ENCODE measurements around the gene USP13. TPM values are rescaled to one million over a fixed set of nuclear protein-coding genes. Genes with fewer than 3 reads are reported as not detected.
"Not testable (repeated sequence)": the region's sequence is repeated elsewhere in the genome, so short reads cannot be mapped to it uniquely, and the experiment has no call there.

The USP13 gene
- total RNA-seq, 1 experiment from 2014 or later = 10.5 TPM

DNA sequence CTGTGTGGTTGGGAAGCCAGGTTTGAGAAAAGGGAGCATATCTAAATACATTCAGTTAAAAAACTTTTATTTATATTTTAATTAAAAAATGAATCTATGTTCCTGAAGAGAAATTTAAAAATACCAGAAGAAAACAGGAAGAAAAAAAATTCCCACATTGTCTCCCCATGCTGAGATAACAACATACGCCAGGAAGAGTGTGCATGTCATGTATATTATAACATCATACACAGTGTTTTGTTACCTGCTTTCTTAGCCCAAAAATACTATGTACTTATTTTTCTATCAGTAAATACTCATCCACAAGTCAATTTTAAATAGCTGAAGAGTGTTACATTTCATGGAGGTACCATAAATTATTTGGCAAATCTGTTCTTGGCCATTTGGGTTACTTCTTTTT, 18.5 kb downstream of the USP13 start:
- no peak for DNase-seq
- Histone ChIP-seq H3K4me3 (ENCODE audit: insufficient read depth, low read depth, low read length) (no peak overlapping the region), H3K36me3 (replicated peaks; ENCODE audit: control insufficient read depth, insufficient read depth, low read length) (no peaks in the 10 kb centered on the region; the same call in 1 of the 2 replicates)

DNA sequence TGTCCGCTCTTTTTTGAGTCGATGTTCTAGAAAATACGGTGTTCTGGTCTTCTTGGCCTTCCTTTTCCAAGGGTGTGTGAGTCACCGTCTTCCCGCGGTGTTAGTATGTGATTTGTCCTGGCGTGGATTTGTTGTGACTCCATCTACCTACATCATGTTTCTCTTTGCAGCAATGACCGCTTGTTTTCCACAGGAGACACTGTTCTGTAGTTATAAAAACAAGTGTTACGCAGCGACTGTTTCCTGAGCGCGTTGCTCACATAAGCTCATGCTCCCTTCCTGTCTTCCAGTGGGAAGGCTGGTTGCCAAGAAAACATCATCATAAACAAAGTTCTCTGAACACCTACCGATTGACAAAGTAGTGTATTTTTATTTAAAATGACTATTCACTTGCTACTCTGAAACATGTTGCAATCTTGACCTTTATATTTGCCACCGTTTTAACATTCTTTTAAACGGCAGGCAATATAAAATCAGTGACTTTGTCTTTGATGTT, 19.0 kb downstream of the USP13 start:
- no peaks in the 10 kb centered on the region; the same call in 1 of the 2 replicates for H3K36me3 ChIP-seq (replicated peaks; ENCODE audit: control insufficient read depth, insufficient read depth, low read length)
- DNase-seq = no peak
- H3K4me3 ChIP-seq (ENCODE audit: insufficient read depth, low read depth, low read length) = no peak overlapping the region
- no peaks in the 10 kb centered on the region for H3K27me3 ChIP-seq (ENCODE audit: control insufficient read depth, insufficient read depth, low read length)

More for the DNA sequence above, 18.5 kb downstream of the USP13 start:
- no peaks in the 10 kb centered on the region for H3K27me3 ChIP-seq (ENCODE audit: control insufficient read depth, insufficient read depth, low read length)

GRCh38 chr3:179672918-179673317, 20.1 kb downstream of the USP13 start:
- H3K27me3 ChIP-seq (ENCODE audit: control insufficient read depth, insufficient read depth, low read length) = no peaks in the 10 kb centered on the region
- no peak overlapping the region for H3K4me3 ChIP-seq (ENCODE audit: insufficient read depth, low read depth, low read length)
- H3K36me3 ChIP-seq (replicated peaks; ENCODE audit: control insufficient read depth, insufficient read depth, low read length) = no peaks in the 10 kb centered on the region; the same call in 1 of the 2 replicates
- no peak for DNase-seq

- no peak for DNase-seq
- Histone ChIP-seq H3K4me3 (ENCODE audit: insufficient read depth, low read depth, low read length) (no peak overlapping the region), H3K27me3 (ENCODE audit: control insufficient read depth, insufficient read depth, low read length) (no peaks in the 10 kb centered on the region), H3K36me3 (replicated peaks; ENCODE audit: control insufficient read depth, insufficient read depth, low read length) (no peaks in the 10 kb centered on the region; the same call in 1 of the 2 replicates)
Measured at GRCh38 chr3:179673523-179673922, 20.7 kb downstream of the USP13 start.

DNA sequence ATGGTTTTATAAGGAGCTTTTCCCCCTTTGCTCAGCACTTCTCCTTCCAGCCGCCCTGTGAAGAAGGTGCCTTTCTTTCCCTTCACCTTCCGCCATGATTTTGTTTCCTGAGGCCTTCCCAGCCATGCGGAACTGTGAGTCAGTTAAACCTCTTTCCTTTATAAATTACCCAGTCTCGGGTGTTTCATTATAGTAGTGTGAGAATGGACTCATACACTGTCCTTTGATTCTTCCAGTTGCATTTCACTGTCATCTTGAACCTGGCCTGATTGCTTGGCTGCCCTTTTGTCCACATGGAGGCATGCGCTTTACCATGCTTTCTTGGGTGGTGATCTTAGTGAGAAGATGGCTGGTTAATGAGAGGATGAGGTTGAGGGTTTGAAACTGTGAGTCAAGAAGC, 23.2 kb downstream of the USP13 start:
- DNase-seq = no peak
- H3K4me3 ChIP-seq (ENCODE audit: insufficient read depth, low read depth, low read length) = no peak overlapping the region
- no peaks in the 10 kb centered on the region for H3K36me3 ChIP-seq (replicated peaks; ENCODE audit: control insufficient read depth, insufficient read depth, low read length)

GRCh38 chr3:179677884-179678283, 25.0 kb downstream of the USP13 start:
- no peaks in the 10 kb centered on the region for H3K27me3 ChIP-seq (ENCODE audit: control insufficient read depth, insufficient read depth, low read length)
- no peaks in the 10 kb centered on the region for H3K36me3 ChIP-seq (replicated peaks; ENCODE audit: control insufficient read depth, insufficient read depth, low read length)
- DNase-seq = no peak
- no peak overlapping the region for H3K4me3 ChIP-seq (ENCODE audit: insufficient read depth, low read depth, low read length)

More for the DNA sequence above, 23.2 kb downstream of the USP13 start:
- no peaks in the 10 kb centered on the region for H3K27me3 ChIP-seq (ENCODE audit: control insufficient read depth, insufficient read depth, low read length)

DNA sequence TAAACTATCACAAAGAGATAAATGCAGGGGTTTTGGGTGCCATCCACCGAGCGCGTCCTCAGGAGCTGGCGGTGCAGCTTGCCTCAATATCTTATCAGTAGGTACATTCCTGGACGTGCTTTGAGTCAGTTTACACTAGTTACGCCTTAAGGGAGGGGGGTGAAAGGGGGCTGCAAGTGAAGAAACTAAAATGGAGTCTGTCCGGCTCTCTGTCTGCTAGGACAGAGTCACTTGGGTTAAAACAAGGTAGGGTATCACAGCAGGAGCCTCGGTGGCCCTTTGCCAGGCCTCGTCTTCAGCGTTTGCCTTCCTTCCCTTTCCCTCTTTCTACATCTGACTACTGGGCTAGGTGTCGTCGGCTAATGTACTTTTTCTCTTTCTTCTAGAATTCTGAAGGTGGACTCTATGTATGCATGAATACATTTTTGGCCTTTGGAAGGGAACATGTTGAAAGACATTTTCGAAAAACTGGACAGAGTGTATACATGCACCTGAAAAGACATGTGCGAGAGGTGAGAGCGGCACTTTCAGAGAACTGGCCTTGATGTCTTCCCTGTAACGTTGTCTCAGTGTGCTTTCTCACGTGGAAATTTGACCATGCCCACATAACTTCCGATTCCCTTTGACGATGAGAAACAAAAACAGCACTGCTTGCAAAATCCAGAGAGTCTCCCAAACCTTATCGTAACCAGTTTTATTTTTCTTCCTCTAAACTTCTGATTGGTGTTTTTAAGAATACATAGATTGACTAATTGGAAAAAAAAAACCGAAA, 28.8 kb downstream of the USP13 start:
- no peak for DNase-seq
- Histone ChIP-seq H3K4me3 (ENCODE audit: insufficient read depth, low read depth, low read length) (no peak overlapping the region), H3K27me3 (ENCODE audit: control insufficient read depth, insufficient read depth, low read length) (no peaks in the 10 kb centered on the region), H3K36me3 (replicated peaks; ENCODE audit: control insufficient read depth, insufficient read depth, low read length) (no peaks in the 10 kb centered on the region)

DNA sequence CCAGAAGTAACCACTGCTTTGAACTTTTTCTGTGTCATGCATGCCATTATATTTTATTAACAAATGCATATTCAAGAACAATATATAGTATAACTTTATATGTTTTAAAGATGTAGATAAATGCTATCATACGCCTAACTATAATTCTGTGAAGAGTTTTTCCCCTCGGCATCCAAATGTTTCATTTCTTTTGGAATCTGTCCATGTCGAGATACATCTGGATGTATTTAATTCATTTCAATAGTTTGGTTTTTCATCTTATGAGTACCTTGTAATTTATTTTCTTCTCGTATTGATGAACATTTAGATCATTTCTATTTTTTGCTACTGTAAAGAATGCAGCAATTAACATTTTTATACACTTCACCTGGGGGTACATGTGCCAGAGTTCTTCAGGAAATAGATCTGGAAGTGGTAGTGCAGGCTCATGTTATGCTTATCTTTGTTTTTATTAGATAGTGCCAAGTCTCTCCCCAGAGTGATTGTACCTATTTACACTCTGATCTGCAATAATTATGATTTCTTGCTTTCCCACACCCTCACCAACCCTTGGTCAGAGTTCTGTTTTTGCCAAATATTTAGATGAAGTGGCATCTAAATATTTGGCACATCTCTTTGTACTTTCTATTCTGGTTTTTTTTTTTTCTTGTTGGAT, 29.7 kb downstream of the USP13 start:
- Histone ChIP-seq H3K4me3 (ENCODE audit: insufficient read depth, low read depth, low read length) (no peak overlapping the region), H3K36me3 (replicated peaks; ENCODE audit: control insufficient read depth, insufficient read depth, low read length) (peaks cover 1% of the 10 kb centered on the region; the same call in 1 of the 2 replicates), H3K27me3 (ENCODE audit: control insufficient read depth, insufficient read depth, low read length) (no peaks in the 10 kb centered on the region)
- DNase-seq = no peak

- not testable (repeated sequence) for H3K36me3 ChIP-seq (replicated peaks; ENCODE audit: control insufficient read depth, insufficient read depth, low read length); DNase-seq; H3K4me3 ChIP-seq (ENCODE audit: insufficient read depth, low read depth, low read length); H3K27me3 ChIP-seq (ENCODE audit: control insufficient read depth, insufficient read depth, low read length)
Measured at GRCh38 chr3:179683286-179683685, 30.4 kb downstream of the USP13 start.

GRCh38 chr3:179687967-179688535, 35.2 kb downstream of the USP13 start:
- H3K36me3 ChIP-seq (replicated peaks; ENCODE audit: control insufficient read depth, insufficient read depth, low read length) = peaks cover 1% of the 10 kb centered on the region; the same call in 1 of the 2 replicates
- no peak overlapping the region for H3K4me3 ChIP-seq (ENCODE audit: insufficient read depth, low read depth, low read length)
- no peak for DNase-seq
- H3K27me3 ChIP-seq (ENCODE audit: control insufficient read depth, insufficient read depth, low read length) = no peaks in the 10 kb centered on the region

GRCh38 chr3:179688850-179689249, 36.0 kb downstream of the USP13 start:
- Histone ChIP-seq H3K36me3 (replicated peaks; ENCODE audit: control insufficient read depth, insufficient read depth, low read length) (peaks cover 1% of the 10 kb centered on the region; the same call in 1 of the 2 replicates), H3K4me3 (ENCODE audit: insufficient read depth, low read depth, low read length) (no peak overlapping the region), H3K27me3 (ENCODE audit: control insufficient read depth, insufficient read depth, low read length) (no peaks in the 10 kb centered on the region)
- no peak for DNase-seq

DNA sequence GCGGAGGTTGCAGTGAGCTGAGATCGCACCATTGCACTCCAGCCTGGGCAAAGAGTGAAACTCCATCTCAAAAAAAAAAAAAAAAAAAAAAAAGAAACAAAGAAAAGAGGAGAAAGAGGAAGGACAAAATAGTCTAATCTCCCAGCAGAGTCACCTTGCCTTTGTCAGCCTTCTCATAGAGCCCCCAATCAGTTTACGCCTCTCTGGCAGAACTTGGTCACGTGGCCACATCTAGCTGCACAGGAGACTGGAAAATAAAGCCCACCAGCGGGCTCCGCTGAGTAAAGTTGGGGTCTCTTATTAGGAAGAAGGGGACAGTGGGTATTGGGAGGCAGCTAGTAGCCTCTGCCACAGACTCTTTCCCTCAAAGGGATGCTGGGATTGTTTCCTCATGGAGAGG, 41.9 kb downstream of the USP13 start:
- H3K27me3 ChIP-seq (ENCODE audit: control insufficient read depth, insufficient read depth, low read length) = no peaks in the 10 kb centered on the region
- H3K4me3 ChIP-seq (ENCODE audit: insufficient read depth, low read depth, low read length) = no peak overlapping the region
- DNase-seq = no peak
- no peaks in the 10 kb centered on the region for H3K36me3 ChIP-seq (replicated peaks; ENCODE audit: control insufficient read depth, insufficient read depth, low read length)

GRCh38 chr3:179695672-179696313, 43.0 kb downstream of the USP13 start:
- H3K27me3 ChIP-seq (ENCODE audit: control insufficient read depth, insufficient read depth, low read length) = no peaks in the 10 kb centered on the region
- no peak overlapping the region for H3K4me3 ChIP-seq (ENCODE audit: insufficient read depth, low read depth, low read length)
- DNase-seq = no peak
- H3K36me3 ChIP-seq (replicated peaks; ENCODE audit: control insufficient read depth, insufficient read depth, low read length) = no peaks in the 10 kb centered on the region

DNA sequence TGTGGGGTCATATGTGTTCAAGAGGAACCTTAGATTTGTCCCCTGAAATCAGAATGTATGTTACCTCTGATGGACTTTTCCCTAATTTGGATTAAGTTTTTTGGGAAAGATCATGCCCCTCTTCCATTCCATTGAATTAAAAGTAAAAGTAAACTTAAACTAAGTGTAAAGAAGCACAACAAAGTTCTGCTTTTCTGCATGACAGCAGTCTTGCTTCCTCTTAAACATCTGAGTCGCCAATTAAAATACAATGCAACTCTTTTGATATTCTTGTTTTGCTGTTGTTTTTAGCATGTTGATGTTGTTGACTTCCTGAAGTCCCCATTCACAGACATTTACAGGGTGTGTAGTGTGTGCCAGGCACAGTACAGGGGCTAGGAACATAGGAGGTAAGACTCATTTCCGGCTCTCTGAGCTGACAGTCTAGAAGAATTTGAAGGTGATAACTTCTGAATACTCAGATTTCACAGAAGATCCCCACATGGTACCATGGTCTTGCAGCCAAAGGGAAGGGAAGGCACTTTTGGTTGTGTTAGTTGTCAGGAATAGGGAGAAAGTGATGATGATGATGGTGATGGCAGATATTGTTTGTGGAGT, 45.0 kb downstream of the USP13 start:
- no peak for DNase-seq
- no peaks in the 10 kb centered on the region for H3K36me3 ChIP-seq (replicated peaks; ENCODE audit: control insufficient read depth, insufficient read depth, low read length)
- H3K4me3 ChIP-seq (ENCODE audit: insufficient read depth, low read depth, low read length) = no peak overlapping the region
- H3K27me3 ChIP-seq (ENCODE audit: control insufficient read depth, insufficient read depth, low read length) = no peaks in the 10 kb centered on the region

All from H7 (cell line).